Fibroblast of gingiva (primary cell): ENCODE results near the gene GGA2.
"Not testable (repeated sequence)": the region's sequence is repeated elsewhere in the genome, so short reads cannot be mapped to it uniquely, and the experiment has no call there.

ENCODE experiments used
- DNase-seq: peaks from one replicate; pipeline ENCODE4 v3.0.0-alpha.2; 2011; ENCODE audit warnings: low read depth

GGA2 gene

DNA sequence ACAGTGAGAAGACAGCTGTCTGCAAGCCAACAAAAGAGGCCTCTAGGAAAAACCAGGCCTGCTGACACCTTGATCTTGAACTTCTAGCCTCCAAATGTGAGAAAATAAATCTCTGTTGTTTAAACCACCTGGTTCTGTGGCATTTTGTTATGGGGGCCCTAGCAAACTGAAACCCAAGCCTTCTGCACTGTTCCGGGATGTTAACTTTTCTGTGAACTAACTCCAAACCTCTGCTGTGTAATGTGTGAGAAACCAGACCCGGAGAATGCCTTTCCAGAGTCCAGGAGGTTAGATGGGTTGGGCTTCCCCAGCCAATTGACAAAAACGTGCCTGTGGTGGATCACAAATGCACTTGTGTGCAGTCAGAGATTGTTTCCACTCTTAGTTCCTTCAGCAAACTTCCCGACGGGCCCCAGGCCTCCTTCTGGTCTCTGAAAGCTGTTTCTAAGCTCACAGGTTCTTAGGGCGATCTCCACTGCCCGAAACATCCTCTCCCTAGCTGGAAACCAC is 13.6 kb upstream of the GGA2 start:
- DNase-seq = no peak

DNA sequence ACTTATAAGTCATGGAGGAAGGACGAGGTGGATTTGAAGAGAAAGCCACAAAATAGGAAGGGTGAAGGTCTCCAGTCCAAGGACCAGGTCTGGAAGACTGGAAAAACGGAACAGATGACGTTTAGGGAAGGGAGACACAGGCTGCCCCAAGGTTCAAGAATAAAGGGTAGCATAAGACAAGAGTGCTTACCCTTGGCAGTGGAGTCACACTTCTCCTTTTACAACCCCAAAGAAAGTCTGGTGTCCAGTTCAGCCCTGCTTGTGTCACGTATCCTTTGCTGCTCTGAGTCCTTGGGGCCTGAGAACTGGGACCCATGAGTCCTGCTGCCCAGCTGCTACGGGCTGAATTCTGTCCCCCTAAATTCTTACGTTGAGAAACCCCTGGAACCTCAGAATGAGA is 13.0 kb upstream of the GGA2 start:
- DNase-seq = no peak

DNA sequence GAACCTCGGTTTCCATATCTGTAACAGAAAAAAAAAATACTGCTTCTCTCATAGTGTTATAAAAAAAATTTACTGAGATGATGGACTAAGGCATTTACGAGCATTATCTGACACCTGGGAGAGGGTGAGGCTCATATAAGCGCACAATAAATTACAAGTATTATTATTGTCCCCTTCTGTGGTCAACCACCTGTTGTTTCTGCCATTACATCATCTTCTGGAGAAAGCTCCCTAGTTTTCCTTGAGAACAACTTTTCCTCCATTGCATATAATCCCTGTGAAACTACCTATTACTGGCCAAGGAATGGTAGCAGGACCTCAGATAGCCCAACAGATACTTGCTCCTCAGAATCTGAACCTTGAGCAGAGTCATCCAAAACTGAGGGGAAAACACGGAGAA is 11.7 kb upstream of the GGA2 start:
- no peak for DNase-seq

DNA sequence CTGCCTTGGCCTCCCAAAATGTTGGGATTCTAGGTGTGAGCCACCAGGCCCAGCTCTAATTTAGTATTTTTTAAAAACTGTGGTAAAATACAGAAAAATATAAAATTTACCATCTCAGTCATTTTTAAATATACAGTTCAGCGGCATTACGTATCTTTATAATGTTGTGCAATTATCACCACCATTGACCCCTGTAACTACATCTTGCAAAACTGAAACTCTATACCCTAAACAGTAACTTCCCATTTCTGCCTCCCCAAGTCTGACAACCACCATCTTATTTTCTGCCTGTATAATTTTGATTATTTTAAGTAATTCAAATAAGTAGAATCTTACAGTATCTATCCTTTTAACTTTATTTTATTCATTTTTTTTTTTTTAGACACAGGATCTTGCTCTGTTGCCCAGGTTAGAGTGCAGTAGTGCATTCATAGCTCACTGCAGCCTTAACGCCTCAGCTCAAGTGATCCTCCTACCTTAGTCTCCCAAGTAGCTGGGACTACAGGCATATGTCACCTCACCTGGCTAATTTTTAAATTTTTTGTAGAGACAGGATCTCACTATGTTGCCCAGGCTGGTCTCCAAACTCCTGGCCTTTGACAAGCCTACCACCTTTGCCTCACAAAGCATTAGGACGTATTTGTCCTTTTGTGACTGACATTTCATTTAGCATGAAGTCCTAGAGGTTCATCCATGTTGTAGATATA is 10.9 kb upstream of the GGA2 start:
- no peak for DNase-seq

DNA sequence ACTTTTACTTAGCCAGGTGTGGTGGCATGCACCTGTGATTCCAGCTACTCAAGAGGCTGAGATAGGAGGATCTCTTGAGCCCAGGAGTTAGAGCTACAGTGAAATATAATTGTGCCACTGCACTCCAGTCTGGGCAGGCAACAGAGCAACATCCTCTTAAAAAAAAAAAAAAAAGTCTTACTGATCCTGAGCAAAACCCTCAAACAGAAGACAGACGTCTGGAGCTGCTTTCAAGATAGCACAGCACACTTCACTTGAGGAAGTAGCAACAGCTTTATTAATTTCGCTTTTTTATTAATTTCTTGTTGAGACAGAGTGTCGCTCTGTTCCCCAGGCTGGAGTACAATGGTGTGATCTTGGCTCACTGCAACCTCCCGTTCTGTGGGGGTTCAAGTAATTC is 10.2 kb upstream of the GGA2 start:
- no peak for DNase-seq

DNA sequence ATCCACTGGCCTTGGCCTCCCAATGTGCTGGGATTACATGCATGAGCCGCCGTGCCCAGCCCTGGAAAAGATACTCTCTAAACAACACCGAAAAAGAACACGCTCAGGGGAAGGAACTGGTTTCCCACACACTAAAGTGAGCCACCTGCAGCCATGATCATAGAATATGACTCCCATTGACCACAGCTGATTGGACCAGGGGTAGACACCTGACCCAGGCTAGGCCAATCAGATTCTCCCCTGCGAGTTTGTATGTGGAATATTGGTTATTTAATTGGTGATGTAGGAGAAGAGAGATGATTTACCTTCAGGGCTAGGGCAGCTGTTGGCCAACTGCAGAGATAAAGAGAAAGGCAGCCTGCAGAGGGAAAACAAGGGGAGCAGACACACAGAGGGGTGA is 9.0 kb upstream of the GGA2 start:
- DNase-seq = no peak

DNA sequence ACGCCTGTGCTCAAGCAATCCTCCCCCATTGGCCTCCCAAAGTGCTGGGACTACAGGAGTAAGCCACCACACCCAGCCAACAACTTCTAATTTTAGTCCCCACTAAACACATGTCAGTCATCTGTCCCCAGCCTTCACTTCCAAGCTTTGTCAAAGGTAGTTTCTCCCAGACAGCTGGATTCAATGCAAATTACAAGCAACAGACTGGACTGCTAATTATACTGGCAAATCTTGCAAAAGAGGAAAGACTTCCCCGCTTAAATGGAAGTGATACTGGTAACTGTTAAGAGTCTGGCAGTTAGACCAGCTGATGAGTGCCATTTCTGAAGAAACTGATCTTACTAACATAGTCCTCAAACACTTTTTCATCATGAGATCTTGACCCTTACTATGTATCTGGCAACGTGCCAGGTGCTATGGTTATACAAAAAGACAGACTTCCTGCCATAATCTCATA is 8.2 kb upstream of the GGA2 start:
- no peak for DNase-seq

DNA sequence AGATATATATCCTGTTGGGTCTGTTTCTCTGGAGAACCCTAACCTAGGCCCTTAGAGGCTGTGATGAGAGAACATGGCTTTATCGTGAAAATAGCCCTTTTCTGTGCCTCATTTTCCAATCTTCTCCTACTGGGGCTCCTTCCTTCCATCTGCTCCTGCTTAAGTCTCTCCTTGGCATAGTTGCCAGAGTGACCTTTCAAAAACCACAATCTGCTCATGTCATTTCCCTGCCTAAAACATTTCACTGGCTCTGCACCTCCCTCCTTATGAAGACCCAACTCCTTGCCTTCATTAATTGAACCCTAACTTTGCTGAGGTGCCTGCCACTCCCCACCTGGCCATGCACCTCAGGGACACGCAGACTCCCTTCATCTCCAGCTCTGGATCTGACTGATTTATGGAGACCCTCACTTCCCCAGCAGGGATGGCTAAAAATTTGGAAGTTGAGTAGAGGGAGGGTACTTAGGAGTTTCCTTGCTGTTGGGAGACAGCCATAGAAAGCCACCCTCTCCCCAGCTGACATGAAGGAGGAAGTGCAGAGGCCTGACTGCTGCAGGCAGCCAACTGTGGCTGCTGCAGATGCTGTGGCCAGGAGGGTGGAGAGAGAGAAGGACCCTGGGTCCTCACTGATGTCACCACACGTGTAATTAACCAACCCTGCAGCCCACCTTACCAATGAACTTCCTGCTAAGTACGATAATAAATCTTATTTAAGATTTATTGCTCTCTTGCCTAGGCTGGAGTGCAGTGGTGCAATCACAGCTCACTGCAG is 6.3 kb upstream of the GGA2 start:
- DNase-seq = peak; percentile 48

DNA sequence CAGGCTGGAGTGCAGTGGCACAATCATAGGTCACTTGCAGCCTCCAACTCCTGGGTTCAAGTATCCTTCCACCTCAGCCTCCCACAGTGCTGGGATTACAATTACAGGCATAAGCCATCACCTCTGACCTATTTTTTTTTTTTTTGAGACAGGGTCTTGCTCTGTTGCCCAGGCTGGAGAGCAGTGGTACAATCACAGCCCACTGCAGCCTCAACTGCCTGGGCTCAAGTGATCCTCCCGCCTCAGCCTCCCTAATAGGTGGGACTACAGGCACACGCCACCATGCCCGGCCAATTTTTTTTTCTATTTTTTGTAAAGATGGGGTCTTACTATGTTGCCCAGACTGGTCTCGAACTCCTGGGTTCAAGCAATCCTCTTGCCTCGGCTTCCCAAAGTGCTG is 5.6 kb upstream of the GGA2 start:
- no peak for DNase-seq

DNA sequence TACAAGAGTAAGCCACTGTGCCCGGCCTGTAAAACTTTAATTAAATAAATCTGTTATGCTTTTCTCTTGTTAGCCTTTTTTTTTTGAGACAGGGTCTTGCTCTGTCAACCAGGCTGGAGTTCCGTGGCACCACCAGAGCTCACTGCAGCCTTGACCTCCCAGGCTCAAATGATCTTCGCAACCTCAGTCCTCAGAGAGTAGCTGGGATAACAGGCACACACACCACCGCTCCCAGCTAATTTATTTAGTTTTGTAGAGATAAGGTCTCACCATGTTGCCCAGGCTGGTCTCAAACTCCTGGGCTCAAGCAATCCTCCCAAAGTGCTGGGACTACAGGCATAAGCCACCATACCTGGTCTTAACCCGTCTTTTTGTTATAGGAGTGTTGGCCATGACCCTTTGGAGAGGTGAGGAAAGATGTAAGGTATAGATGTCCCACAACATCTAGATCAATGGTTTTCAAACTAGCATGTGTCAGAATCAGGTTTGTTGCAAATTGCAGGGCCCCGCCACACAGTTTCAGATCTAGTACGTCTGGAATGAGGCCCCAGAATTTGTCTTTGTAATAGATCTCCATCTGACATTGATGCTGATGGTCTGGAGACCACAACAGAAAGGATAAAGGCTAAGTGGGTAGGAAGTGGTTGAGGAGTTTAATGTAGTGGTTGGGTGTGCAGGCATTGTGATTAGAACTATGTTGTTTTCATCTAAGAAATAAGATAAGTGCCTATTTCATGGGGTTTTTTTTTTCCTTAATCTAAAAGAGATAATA is 4.3 kb upstream of the GGA2 start:
- DNase-seq = no peak

DNA sequence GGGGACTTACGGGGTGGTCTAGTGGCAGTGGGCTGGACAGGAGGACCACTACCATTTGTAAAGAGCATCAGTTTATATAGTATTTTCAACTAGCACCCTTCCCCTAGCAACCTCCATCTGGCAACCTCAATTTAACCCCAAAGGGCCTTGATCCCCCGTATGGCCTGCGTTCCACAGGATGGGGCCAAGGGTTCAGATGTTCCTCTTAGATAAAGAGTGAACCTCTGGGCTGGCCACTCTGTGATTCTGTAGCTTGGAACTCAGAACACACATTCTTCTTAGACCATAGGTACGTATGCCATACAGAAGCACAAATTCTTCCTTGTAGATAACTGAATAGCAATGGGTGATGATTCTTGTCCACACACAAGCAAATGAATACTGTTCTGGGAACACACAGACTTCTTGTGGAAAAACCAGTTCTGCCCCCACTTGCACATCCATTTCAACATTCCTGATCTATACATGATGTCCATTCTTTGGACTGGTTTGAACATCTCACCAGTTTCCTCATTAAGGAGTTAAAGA is 1.9 kb upstream of the GGA2 start:
- DNase-seq = no peak

DNA sequence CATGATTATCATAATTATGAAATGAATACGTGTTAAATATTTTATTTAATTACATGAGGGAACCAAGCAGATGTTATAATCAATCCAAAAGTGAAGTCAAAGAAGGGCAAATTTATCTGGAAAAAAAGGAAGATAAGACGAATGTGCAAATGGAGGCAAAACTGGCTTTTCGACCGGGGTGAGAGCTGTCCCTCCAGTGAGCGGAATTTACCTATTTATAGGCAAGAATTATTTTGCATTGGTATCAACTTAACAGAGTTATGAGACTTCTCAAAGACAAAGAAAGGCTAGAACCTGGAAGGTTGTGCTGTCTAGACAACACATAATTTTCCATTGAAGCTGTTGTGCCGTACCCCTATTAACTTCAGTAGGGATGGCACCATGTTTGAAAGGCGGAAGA is 1.4 kb upstream of the GGA2 start:
- no peak for DNase-seq

DNA sequence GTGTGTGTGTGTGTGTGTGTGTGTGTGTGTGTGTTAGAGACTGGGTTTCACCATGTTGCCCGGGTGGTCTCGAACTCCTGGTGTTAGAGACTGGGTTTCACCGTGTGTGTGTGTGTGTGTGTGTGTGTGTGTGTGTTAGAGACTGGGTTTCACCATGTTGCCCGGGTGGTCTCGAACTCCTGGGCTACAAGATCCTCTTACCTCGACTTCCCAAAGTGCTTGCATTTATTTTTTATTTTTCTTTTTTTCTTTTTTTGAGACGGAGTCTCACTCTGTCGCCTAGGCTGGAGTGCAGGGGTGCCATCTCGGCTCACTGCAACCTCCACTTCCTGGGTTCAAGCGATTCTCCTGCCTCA is 599 bp upstream of the GGA2 start:
- not testable (repeated sequence) for DNase-seq

DNA sequence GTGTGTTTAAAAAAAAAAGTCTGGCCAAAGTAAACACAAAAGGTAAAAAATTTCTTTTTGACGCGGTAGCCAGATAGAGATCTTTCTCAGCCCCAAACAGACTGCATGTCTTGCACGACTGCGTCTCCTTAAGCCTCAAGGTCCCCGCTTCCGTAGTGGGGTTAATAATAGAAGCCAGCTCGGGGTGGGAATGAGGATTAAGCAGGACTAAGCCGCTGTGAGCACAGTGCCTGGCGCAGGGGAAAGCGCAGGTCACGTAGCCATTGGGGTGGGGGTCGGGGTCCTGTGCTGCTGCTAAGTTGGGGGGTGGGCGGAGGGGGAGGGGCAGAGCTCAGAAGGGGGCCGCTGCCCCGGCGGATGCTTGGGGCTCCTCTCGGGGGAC is 521 bp downstream of the GGA2 start:
- DNase-seq = peak; percentile 17

DNA sequence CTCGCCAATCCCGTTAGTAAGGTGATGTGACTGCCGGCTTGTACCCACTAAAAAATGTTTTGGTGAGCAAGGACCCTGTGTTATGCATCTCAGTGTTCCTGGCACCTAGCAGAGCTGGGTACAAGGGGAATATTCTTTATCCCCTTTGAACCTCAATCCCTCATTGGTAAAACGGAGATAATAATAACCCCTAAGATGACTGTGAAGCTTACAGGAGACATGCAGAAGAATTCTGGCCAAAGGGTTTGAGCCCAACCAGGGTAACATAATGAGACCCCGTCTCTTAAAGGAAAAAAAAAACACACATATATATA is 896 bp downstream of the GGA2 start:
- DNase-seq = no peak

DNA sequence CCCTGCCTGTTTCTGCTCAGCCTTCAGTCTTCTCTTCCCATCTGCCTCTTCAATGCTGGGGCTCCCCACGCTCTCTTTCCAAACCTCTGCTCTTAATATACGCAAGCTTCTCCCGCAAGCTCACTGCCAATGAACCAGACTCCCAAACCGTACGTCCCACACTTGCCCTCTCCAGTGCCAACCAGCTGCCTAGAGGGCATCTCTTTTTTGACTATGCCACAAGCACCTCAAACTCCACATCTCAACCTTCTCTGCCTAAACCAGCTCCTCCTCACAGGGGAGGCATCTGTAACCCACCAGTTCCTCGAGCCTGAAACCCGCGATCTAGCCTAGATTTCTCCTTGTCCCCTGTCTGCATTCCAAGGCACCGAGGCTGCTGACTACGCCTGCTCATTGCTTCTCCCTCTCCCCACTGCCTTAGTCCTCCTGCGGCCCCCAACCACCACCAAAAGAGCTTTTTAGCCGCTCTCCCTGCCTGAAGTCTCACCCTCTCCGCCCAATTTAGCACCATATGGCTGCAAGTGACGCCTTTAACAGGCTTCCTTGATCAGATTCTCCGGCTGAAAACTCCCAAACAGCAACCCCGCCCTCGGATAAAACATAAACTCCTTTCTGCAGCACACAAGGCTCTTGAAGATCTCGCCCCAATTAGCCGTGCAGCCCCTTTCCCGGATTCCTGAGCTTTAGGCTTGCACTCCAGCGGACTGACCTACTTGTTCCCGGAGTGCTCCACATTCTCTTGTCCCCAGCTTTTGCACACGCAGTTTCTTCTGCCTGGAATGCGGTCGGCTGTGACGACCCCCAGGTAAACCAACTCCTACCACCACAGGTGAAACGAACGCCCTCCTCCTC is 1.5 kb downstream of the GGA2 start:
- no peak for DNase-seq

DNA sequence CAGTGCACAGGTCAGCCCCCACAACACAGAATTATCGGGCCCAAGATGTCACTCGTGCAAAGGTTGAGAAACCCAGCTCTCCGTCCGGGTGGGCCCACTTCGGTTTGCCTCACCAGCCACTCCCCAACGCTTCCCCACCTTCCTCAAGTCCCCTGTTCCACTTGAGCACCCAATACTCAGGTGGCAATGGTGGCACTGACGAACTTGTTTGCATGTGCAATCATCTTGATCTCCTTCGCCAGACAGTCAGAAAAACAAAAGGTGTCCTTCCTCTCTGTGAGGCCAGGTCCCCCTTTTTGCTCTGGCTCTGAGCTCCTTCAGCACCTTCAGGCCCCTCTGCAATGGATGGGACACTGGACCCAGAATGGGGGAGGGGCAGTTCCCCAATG is 3.7 kb downstream of the GGA2 start:
- no peak for DNase-seq

DNA sequence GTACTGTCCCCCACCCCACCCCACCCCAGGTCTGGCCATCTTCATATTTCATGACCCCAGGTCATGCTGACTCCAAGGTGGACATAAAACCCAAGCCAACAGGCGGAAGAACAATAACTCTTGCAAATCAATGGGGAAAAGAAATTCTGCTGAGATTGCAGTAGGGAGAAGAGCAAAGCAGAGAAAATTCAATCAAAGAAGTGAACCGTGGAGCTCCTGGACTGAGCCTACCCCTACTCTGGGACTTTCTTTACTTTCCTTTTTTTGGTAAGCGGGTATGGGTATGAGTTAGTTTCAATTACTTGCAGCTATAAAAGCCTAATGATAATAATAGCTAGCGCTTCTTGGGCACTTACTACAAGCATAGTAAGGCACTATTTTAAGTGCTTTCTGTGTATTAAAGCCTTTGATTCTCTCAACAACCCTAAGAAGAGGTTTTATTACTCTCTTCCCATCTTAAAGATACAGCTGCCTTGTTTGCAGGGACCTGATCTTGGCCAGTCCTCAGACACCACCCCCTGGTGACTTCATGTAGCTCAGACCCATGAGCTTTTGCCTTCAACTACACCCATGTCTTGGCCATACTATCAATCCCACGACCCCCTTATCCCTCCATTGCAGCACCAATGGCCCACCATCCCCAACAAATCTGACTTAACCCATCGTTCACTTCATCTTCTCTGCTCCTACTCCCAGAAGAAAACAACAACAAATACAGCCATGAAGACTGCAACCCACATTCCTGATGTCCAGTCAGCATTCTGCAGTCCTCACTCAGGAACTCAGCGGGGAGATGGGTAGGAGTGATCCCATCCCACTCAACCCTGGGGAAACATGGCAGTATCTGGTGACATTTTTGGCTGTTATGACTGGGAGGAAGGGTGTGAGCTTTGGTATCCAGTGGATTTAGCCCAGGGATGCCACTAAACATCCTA is 4.4 kb downstream of the GGA2 start:
- no peak for DNase-seq

DNA sequence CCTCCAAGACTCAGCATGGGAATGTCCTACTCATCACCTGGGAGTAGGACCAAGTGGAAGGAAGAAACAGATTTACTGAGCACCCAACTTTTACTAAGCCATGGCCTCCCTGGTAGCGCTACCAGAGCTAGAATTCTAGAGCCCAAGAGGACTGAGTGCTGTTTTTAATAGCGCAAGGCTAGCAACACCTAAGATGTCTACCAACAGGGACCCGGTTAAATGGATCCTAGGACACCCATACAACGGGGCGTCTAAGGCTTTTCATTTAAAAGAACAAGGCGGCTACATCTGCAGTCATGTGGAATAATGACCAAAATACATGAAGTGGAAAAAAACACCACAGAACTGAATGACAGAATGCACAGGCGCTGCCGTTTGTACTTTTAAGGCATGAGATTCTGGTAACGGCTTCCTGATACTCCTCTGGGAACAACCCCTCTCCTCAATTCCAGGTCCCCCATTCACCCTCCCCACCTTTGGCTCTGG is 5.1 kb downstream of the GGA2 start:
- no peak for DNase-seq

DNA sequence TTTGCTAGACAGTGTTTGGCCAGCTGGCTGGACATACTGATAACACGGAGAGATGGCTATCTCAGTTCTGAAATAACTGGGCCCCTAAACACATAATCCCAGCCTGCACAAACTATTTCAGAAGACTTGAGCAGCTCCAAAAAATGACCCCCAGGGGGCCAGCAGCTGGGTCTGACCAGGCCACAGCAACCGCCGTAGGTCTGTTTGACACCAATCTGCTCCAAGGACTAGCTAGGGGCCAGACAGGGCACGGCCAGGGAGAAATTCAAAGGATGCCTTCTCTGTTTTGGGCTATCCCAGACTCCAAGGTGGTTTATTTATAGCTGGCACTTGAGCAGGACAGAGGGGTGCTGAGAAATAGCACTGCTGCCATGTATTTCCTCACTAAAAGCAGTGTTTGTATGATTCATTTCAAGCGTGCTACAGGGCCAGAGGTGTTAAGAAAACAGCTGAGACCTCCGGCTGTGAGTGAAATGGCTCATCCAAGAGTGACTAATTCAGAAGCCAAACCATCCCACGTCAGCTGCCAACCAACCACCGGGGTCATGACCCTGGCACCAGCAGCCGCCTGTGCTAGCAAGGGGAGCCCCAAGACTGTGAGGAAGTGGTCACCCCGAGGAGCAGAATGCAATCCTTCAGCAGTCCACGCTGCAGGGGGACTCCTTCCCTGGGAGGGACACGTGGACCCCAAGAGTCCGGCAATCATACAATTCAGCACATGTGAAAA is 5.7 kb downstream of the GGA2 start:
- peak; percentile 82 for DNase-seq
